ENCODE measurements around the gene OR51S1.

DNA sequence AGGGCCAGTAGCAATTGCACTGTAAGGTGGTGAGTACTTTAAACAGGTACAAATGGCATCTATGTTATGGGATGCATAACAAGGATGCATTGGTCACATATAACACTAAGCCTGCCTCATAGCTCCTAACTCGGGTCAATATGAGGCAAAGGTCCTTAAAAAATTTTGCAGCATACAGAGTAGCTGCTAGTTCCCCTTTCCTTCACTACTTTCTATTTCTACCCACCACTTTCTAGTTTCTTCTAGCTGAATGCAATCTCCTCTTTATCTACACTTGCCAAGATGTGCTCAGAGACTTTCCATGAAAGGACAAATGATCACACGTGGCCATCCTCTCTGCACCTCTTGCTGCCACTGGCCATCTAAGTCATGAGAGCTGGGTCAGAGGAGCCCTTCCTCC lies 18.1 kb downstream of the OR51S1 start:
- no peak for TF ChIP-seq GATA3 (IDR thresholded peaks at IDR 0.05; ENCODE audit: low read depth, low read length)
- no peak for TF ChIP-seq GATA2 (IDR thresholded peaks at IDR 0.05; ENCODE audit: low read depth, low read length)
